ENCODE data around the gene HOXA9. TPM values are rescaled to one million over a fixed set of nuclear protein-coding genes. Genes with fewer than 3 reads are reported as not detected.

Gene HOXA9
- total RNA-seq, 2 donors from 2014 or later, result 14.7 to 57.0 TPM

DNA sequence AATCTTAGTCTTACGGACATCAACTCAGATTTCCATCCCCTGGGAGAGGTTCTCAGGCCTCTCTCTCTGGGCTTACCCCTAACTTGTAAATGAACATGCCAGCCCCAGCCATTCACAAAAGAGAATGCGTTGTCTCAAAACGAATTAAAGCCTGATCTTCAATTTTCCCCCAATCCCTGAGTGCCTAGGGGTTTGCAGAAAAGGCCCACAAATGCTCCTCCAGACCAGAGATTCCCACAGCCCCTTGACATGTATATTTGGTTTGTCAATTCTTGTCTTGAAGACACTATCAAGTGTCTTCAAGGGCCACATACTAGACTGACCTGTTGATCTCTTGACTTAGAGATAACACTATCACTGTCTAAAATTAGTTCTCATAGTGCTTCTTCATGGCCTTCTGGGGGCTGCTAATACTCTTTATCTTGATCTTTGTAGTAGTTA is 46.4 kb upstream of the HOXA9 start:
- TF ChIP-seq POLR2AphosphoS5 (IDR thresholded peaks at IDR 0.05) (no peak), POLR2A (IDR thresholded peaks at IDR 0.05) (no peak)
- TF ChIP-seq, protein P1, sequence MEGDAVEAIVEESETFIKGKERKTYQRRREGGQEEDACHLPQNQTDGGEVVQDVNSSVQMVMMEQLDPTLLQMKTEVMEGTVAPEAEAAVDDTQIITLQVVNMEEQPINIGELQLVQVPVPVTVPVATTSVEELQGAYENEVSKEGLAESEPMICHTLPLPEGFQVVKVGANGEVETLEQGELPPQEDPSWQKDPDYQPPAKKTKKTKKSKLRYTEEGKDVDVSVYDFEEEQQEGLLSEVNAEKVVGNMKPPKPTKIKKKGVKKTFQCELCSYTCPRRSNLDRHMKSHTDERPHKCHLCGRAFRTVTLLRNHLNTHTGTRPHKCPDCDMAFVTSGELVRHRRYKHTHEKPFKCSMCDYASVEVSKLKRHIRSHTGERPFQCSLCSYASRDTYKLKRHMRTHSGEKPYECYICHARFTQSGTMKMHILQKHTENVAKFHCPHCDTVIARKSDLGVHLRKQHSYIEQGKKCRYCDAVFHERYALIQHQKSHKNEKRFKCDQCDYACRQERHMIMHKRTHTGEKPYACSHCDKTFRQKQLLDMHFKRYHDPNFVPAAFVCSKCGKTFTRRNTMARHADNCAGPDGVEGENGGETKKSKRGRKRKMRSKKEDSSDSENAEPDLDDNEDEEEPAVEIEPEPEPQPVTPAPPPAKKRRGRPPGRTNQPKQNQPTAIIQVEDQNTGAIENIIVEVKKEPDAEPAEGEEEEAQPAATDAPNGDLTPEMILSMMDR (IDR thresholded peaks at IDR 0.05), result no peak
- H3K36me3 ChIP-seq, result no peaks in the 10 kb centered on the region
- no peak overlapping the region for H3K4me3 ChIP-seq
- 84% methylated on average over 3 of the region's 3 CpGs for WGBS
- H3K4me1 ChIP-seq (replicated peaks), result peaks cover 8% of the 10 kb centered on the region
- H3K9me3 ChIP-seq, result no peaks in the 10 kb centered on the region
- no peak overlapping the region for H3K27ac ChIP-seq
- intact Hi-C loops (cut with DNase I), result loop anchor here (2.0 to 5.0 kb wide), 3 partner anchors 366 to 561 kb away; partner anchors contain the start of gene HIBADH
- H3K27me3 ChIP-seq (replicated peaks; ENCODE audit: insufficient read depth), result no peaks in the 10 kb centered on the region
- DNase-seq (ENCODE audit: low spot score), result no peak

DNA sequence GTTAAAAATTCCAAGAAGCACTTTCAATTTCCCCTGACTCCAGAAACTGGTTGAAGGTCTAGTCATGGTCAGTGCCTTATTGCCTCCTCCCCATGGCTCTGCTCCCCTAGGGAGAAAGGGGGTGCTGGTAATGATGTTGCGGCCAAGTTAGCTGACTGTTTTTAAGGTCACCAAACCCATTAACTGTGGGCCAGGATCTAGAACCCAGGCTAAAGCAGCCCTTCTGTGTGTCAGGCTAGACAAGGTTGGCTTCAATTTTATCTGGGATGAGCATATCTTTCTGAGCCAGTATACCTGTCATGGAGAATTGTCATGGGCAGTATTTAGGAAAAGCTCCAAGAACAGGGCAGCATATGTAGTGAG is 45.7 kb upstream of the HOXA9 start:
- intact Hi-C loops (cut with DNase I), result loop anchor here (2.0 to 5.0 kb wide), 3 partner anchors 366 to 562 kb away; partner anchors contain the start of gene HIBADH
- H3K9me3 ChIP-seq, result no peaks in the 10 kb centered on the region
- peak overlapping the region; percentile 34 to 96 for H3K27ac ChIP-seq
- H3K4me1 ChIP-seq (replicated peaks), result peaks cover 8% of the 10 kb centered on the region
- H3K4me3 ChIP-seq, result peak overlapping the region in 1 of 2 donors; percentile 11
- H3K27me3 ChIP-seq (replicated peaks; ENCODE audit: insufficient read depth), result no peaks in the 10 kb centered on the region
- TF ChIP-seq, protein P1 (IDR thresholded peaks at IDR 0.05), result no peak
- TF ChIP-seq POLR2AphosphoS5 (IDR thresholded peaks at IDR 0.05), result no peak
- no peak for TF ChIP-seq POLR2A (IDR thresholded peaks at IDR 0.05)
- no peaks in the 10 kb centered on the region for H3K36me3 ChIP-seq
- no peak for DNase-seq (ENCODE audit: low spot score)
- 90% methylated on average over 1 of the region's 1 CpG for WGBS

DNA sequence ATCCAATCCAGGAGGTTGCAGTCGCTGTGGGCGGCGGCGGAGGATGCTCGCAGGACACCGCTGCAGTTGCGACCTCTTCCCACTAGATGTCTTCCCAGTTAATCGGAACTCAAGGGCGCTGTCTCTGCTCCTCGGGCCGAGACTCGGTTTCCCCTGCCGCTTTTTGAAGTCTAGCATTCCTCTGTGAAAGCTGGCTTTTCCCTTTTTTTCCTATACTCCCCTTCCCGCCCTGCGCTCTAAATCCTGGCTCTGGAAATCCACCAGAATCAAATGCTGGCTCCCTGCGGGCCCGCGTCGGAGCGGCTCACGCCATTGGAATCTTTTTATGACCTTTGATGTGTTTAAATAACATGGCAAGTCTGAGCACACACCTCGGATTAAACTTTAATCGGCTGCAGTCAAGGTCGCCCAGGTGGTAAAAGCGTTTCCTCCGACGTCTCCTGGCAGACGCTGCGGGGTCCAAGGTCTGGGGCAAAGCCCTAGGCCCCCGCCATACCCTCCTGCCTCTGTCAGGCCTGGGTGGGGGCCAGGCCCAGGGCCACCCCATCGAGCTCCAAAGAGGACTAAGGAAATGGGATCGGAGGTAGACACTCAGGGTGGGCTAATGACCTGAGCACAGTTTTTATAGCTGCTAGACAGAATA is 45.2 kb upstream of the HOXA9 start:
- peaks cover 8% of the 10 kb centered on the region for H3K4me1 ChIP-seq (replicated peaks)
- WGBS, result 10% methylated on average over 32 of the region's 32 CpGs
- DNase-seq (ENCODE audit: low spot score), result peak; percentile 64
- no peaks in the 10 kb centered on the region for H3K27me3 ChIP-seq (replicated peaks; ENCODE audit: insufficient read depth)
- H3K4me3 ChIP-seq, result peak overlapping the region; percentile 11 to 26
- intact Hi-C loops (cut with DNase I), result loop anchor here (2.0 to 5.0 kb wide), 3 partner anchors 367 to 562 kb away; partner anchors contain the start of gene HIBADH
- H3K36me3 ChIP-seq, result no peaks in the 10 kb centered on the region
- no peaks in the 10 kb centered on the region for H3K9me3 ChIP-seq
- H3K27ac ChIP-seq, result peak overlapping the region; percentile 34 to 96
- TF ChIP-seq POLR2A (IDR thresholded peaks at IDR 0.05), result no peak
- TF ChIP-seq POLR2AphosphoS5 (IDR thresholded peaks at IDR 0.05), result no peak
- TF ChIP-seq, protein P1 (IDR thresholded peaks at IDR 0.05), result peak; percentile 51 to 85 (median 73)

DNA sequence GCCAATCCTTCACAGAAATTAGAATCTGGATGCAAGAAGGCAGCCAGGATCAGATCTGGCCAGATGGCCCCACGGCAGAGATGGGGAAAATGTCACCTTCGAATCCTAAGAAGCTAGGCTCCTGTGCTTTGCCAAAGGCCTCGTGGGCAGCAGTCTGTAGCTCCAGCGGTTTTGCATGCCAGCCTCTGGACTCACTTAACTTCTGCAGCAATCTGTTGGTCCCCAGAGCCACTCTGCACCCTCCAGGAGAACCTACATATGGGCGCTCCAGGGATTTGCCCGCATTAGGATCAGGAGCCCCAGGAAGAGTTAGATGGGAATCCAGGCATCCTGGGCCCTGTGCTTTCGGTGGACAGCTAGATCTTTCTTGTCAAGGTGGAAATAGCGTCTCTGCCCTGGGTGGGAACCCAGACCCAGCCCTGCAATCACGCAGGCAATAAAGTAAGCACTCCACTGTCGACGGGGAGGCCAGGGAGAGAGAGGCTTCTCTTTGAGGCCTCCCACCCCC is 44.6 kb upstream of the HOXA9 start:
- TF ChIP-seq, protein P1 (IDR thresholded peaks at IDR 0.05), result no peak
- no peak for TF ChIP-seq POLR2A (IDR thresholded peaks at IDR 0.05)
- TF ChIP-seq POLR2AphosphoS5 (IDR thresholded peaks at IDR 0.05), result no peak
- Histone ChIP-seq H3K4me1 (replicated peaks) (peaks cover 8% of the 10 kb centered on the region), H3K27ac (peak overlapping the region; percentile 34 to 96), H3K9me3 (no peaks in the 10 kb centered on the region), H3K4me3 (no peak overlapping the region), H3K36me3 (no peaks in the 10 kb centered on the region), H3K27me3 (replicated peaks; ENCODE audit: insufficient read depth) (no peaks in the 10 kb centered on the region)
- DNase-seq (ENCODE audit: low spot score), result no peak
- intact Hi-C loops (cut with DNase I), result loop anchor here (2.0 to 10.0 kb wide), 5 partner anchors 367 to 715 kb away; partner anchors contain the start of gene HIBADH
- 65% methylated on average over 11 of the region's 11 CpGs for WGBS
